Choroid plexus epithelial cell (primary cell): Measurements from ENCODE around the gene VEZT.

Experiments used
- DNase-seq: peaks from one replicate; pipeline ENCODE4 v3.0.0-alpha.2; 2010; ENCODE audit warnings: low read depth
- H3K4me3 ChIP-seq: 2 replicates; pipeline ENCODE4 v1.5.1; 2011; ENCODE audit warnings: low read depth, mild to moderate bottlenecking, control low read depth, low read length, moderate library complexity
- CTCF ChIP-seq: conservative IDR thresholded peaks from 2 replicates; pipeline ENCODE4 v1.5.1; 2011; ENCODE audit warnings: low read depth, mild to moderate bottlenecking, control low read depth, inconsistent platforms, low read length, moderate library complexity

VEZT gene

DNA sequence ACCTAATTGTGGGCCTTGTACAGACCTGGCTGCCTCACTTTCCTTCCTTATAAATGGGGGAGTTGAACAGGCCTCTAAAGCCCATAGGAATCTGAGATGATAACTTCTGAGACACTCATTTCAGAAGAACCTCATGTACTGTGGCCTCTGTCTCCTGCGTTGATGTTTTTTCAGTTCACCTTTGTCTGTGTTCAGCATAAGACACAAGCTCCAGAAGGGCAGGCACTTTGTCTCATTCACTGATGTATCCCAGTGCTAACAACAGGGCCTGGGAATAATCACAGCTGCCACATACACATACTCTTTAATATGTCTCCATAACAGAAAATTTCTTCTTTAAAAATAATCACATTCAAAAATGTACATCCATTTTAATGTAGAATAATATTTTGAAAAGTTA, 3.7 kb upstream of the VEZT start:
- no peak for TF ChIP-seq CTCF
- DNase-seq: no peak
- H3K4me3 ChIP-seq: no peak overlapping the region

- H3K4me3 ChIP-seq: no peak overlapping the region
- no peak for TF ChIP-seq CTCF
- DNase-seq: peak; percentile 30
Measured at GRCh38 chr12:95214466-95214865, 3.1 kb upstream of the VEZT start.

- peak overlapping the region; percentile 83 for H3K4me3 ChIP-seq
- TF ChIP-seq CTCF: no peak
- DNase-seq: peak; percentile 89
Measured at GRCh38 chr12:95215949-95216348, 1.7 kb upstream of the VEZT start.

GRCh38 chr12:95216711-95217376, 763 bp upstream of the VEZT start:
- peak; percentile 36 for DNase-seq
- no peak for TF ChIP-seq CTCF
- H3K4me3 ChIP-seq: peak overlapping the region; percentile 83

DNA sequence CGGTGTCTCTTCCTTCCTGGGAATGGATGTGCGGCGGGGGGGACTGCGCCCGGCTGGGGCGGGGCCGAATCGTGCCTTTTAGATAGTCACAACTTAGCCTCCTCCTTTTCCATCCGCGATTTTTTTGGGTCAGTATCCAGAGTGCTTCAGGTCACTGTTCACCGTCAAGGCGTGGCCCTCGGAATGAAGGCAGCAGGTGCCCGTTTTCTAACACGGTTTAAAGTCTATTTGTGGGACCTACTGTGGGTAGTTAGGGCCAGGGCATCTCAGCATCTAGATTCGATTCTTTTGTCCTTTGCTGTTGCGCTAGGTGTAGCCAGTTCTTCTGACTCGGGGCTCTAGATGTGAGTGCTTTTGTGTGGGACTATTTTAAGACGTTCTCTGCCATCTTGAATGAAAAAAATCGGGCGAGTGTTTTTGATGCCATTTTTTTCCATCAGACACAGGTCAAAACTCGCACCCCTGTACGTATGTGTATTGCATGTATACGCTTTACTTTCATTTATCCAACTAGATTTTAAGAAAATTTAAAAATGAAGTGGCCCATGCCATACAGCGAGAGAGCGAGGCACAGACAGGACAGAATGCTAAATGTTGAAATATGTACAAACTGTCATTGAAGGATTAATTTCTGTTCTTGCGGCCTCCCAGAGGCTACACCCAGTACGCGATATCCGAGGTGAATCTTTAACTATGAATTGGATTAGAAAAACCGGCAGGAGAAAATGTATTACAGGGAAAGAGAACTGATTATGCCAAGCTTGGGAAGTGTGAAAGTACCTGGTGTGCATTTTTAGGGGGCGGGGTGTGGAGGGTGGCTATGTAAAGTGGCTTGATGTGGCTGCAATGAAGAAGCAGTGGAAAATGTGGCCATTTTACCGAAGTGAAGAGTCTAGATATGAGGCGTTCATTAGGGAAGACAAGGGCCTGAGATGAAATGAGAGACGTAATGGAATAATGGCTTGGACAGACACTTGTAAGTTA, 835 bp downstream of the VEZT start:
- peak overlapping the region; percentile 90 for H3K4me3 ChIP-seq
- peak; percentile 61 for DNase-seq
- TF ChIP-seq CTCF: no peak

DNA sequence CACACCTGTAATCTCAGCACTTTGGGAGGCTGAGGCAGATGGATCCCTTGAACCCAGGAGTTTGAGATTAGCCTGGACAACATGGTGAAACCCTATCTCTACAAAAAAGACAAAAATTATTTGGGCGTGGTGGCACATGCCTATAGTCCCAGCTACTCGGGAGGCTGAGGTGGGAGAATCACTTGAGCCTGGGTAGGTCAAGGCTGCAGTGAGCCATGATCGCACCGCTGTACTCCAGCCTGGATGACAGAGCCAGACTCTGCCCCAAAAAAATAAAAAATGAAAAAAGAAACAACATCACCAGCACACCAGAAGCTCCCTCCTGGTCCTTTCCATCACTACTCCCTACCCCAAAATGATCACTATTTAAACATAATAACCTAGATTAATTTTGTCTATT, 2.6 kb downstream of the VEZT start:
- DNase-seq: no peak
- H3K4me3 ChIP-seq: peak overlapping the region; percentile 90
- TF ChIP-seq CTCF: no peak
